ENCODE data around the gene PLD1.

GRCh38 chr3:171710359-171710758 lies 99.9 kb downstream of the PLD1 start:
- TF ChIP-seq POLR2A (IDR thresholded peaks at IDR 0.05) = no peak
- TF ChIP-seq CTCF (IDR thresholded peaks at IDR 0.05) = no peak
